NCI-H1105 (cell line): Measurements from ENCODE around the gene ABRACL.
"Not testable (repeated sequence)": the region's sequence is repeated elsewhere in the genome, so short reads cannot be mapped to it uniquely, and the experiment has no call there.

Experiments
- DNase-seq: peaks from one replicate; lab custom pipeline; 2025; lab: John Stamatoyannopoulos, UW

ABRACL gene, protein sequence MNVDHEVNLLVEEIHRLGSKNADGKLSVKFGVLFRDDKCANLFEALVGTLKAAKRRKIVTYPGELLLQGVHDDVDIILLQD

DNA sequence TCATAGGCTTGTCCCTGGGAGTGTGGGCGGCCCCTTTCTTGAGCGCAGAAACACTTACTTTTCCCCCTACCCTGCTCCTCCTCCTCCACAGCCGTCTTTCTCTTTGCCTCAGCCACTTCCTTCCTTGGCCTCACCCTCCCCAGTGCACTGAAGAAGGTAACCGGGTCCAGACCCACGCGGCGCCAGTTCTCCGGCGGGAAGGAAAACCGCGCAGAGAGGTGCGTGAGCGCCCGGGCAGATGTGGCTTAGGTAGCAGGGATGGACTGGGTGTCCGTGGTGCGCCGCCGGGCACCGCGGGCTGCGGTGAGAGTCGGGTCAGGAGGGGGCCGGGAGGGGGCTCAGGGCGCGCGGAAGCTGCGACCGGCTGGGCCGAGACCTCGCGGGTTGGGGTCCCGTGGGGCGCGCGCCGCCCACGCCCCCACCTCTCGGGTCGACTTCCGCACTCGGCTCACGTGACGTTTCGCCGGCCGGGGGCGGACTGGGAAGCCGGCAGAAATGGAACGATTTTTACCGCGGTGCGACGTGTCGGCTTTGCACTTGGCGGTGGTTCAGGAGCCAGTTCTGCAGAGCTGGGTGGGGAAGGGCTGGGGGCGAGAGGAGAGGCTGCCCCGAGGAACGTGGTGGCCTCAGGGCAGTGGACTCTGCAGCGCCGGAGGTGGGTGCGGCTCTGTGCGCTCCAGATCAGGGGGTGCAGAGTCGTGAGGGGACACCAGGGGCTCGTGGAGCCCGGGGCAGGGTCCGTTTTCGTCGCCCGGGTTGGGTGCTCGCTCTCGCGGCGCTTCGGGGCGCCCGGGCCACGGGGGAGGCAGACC is at the start of gene ABRACL:
TSS of gene ABRACL (plus strand) at position 88 of the 812 bp plus-strand sequence. CDS start 5,416 bp downstream, outside the sequence.
- peak; percentile 55 for DNase-seq

DNA sequence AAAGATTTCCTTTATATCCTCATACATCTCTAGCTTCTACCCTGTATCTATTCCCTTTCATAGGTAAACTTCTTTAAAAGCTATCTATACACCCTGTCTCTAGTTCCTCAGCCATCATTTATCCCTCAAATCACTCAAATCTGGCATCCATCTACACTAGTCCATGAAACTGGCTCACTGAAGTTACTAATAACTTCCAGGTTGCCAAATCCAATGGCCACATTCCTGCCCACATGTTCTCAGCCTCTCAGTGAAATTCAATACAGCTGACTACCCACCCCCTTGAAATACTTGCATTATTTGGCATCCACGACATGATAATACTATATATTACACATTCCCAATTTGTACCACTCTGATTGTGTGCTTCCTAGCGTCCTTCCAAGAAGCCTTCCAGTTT is 49.2 kb upstream of the ABRACL start:
- no peak for DNase-seq

DNA sequence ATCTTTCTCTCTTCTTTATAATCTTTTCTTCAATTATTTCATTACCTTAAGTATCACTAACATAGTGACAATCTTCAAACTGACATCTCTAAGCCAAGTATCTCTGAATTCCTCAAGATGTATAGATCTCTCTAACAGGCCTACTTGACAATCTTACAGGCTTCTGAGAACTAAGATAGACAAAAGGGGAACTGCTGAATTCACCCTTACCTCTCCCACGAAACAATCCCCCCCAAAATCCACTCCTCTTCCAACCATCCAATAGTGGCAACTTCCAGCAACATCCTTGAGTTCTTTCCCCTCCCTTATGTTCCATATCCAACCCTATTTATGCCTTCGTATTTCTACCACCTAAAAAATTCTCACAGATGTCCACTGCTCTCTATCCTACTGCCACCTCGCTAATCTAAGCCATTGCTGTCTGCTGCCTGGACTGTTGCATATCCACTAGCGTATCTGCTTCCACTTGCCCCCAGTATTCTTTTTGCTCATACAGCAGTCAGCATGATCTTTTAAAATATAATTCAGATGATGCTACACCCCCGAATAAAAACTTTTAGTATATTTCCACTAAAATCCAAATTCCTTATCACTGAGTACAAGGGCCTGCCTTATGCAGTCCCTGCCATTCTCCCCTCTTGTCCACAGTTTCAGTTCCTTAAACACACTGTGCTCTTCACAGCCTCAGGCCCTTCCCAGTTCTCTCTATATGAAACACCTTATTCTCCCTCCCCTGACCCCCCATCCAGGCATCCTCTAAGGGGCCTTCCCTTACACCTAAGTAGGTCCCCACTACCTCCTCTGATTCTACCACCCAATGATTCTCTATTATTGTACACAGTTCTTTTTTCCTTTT is 48.5 kb upstream of the ABRACL start:
- no peak for DNase-seq

DNA sequence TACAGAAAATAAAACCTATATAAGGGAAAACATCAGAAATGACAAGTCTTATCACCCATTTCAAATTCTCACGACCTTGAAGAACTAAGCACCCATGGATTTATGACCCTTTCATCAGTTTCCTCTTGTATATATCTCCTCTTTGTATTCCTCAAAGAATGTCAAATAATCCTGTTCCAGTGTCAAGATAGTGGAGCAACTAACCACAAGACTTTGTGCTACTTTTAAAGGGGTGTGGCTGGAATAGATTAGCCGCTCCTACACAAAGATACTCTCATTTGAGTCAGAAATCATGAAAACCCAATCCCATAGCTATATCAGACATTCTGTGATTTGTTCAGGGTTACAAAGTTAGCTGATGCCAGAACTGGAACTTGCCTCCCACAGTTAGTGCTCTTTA is 47.1 kb upstream of the ABRACL start:
- no peak for DNase-seq

DNA sequence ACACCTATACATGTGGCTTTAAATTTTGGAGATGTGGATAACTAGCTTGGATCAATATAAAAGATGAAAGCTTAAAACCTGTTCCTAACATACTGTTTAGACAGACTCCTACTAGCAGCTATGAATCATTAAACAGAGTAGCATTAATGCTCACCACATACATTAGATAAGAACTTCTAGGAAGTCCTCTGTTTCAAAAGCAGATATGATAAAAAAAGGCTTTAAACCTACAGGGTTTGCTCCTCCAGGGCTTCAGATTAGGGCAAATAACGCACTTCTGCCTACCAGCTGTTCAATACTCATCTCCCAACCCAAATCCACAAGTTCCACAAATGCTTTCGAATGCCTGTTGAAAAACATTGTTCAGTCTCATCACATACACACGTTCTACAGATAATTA is 42.0 kb upstream of the ABRACL start:
- DNase-seq, result no peak

DNA sequence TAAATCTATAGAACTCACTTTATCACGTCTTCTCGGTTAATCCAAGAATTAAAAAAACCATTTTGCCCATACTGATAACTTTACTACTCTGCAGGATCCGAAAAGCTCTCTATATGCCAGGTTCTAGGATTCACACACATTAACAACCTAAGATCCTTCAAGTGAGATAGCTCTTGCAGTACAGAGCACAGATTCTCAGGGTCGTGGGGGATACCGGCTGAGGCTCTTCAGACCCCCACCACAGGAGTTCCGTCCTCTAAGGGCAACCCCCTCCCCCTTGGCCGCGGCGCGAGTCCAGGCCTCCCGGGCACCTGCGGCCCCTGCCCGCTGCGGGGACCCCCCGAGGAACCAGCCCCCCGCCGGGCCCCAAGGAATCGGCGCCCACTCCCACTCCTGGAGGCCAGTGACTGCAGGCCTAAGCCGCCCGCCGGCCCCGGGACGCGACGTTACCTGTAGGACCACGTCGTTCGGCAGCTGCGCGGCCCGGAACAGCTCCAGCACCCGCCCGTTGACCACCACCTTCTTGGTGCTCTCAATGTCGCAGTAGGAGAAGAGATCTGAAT is 41.4 kb upstream of the ABRACL start:
- no peak for DNase-seq

DNA sequence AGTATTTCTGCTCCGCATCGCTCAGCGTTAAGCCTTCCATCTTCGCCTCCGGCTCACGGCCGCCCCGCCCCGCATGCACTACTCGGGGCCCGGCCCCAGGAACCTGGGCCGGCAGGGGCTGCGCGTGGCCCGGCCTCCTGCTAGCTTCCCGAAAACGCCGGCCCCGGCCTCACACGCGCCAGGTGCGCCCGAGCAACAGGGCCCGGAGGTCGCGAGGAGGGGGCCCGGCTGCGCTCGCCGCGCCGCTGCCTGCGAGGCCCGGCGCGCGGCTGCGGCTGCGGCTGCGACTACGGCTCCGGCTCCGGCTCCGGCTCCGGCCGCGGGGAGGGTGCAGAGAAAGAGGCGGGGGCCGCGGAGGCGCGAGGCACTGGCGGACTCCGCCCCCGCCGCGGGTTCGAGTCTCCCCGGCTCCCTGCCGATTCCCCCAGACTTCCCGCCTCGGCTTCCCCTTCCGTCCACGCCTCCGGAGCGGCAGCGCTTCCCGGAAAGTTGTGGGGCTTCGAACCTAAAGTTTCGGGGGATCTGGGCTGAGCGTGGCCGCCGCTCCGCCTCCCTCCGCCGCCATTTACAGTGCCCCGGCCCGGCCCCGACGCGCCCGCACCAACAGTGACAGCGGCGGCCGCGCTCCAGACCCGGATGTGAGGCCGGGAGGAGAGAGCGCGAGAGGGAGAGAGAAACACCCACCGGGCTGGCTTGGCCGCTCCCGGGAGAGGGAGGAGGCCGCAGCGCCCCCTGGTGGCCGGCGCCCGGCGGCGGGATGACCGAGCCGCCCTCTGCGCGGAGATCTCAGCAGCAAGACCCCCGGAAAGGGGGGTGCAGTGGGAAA is 40.7 kb upstream of the ABRACL start, which contains the start of gene REPS1:
TSS of gene REPS1 (minus strand) at position 611 of the 826 bp plus-strand sequence. CDS start at position 40, 571 bp downstream.
- DNase-seq, result peak; percentile 95

DNA sequence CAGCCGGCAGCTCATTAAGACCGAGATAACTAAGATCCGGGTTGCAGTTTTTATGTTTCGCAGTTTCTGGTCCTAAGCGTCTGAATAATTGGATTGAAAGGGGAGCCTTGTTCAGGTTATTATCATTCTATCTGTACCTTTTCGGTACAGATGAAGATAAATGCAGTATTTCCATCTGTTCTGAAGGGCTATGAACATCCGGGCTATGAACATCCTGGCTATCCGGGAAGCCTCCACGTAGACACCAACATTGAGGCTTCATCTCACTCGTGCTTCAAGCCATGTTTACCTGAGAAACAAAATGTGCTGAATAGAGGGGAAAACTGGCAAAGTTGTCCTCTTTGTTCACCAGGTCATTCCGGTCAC is 40.1 kb upstream of the ABRACL start:
- DNase-seq, result no peak

DNA sequence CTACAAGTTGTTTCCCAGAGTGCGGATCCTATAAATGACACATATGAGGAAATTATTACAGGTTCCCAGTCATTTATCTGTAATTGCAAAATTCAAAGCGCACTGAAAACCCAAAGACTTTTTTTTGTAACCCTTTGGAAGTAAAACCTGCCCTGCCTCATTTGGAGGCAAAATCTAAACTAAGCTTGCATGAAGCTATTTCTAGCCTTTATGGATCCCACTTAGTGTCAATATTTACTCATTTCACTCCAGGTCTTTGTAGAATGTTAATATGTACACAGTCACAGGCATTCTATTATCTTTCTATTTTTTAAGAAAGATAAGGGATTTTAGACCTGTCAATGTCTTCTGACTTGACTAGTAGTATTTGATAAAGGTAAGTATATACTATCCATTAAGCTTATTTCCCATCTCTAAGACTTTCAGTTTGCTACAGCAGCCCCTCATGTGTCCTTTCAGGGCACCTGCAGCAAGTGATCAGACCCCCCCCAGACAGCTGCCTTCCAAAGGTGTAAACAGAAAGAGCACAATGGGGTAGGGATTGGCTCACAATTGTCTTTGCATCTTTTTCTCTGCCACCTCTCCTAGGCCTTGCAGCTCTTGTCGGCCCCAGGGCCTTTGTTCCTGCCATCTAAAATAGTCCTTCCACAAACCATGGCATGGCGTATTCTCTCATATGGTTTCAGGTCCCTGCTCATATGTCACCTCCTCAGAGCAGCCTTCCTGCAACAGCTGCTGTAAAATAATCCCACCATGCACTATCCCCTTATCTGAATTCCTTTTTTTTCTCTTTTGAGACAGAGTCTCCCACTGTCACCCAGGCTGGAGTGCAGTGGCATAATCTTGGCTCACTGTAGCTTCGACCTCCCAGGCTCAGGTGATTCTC is 39.2 kb upstream of the ABRACL start:
- DNase-seq, result no peak

DNA sequence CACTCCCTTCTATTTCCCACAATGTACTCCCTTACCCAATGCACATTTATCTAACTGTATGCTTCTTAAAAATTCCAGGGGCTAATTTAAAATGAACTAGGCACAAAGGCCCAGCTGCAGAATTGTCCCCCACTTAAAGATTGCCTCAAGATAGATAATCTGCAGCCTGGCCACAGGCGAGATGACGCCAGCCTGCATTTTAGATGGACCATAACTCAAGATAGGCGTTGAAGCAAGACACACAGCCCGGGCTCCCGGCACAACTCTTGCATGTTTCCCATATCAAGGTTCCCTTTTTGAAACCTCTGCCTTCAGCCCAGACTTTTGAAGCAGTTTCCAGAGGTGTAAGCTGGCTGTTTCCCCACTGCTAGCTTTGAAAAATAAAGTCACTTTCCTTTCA is 37.3 kb upstream of the ABRACL start:
- no peak for DNase-seq

DNA sequence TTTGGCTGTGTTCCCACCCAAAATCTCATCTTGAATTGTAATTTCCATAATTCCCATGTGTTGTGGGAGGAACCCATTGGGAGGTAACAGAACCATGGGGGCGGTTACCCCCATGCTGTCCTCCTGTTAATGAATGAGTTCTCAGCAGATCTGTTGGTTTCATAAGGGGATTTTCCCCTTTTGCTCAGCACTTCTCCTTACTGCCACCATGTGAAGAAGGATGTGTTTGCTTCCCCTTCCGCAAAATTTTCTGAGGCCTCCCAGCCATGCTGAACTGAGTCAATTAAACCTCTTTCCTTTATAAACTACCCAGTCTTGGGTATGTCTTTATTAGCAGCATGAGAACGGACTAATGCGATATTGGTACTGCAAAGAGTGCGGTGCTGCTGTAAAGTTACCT is 35.6 kb upstream of the ABRACL start:
- not testable (repeated sequence) for DNase-seq

DNA sequence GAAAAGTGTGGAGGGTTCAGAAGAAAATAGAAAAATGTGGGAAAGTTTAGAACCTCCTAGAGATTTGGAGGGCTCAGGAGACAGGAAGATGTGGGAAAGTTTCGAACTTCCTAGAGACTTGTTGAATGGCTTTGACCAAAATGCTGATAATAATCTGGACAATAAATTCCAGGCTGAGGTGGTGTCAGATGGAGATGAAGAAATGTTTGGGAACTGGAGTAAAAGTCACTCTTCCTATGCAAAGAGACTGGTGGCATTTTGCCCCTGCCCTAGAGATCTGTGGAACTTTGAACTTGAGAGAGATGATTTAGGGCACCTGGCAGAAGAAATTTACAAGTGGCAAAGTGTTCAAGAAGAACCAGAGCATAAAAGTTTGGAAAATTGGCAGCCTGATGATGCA is 35.1 kb upstream of the ABRACL start:
- not testable (repeated sequence) for DNase-seq

DNA sequence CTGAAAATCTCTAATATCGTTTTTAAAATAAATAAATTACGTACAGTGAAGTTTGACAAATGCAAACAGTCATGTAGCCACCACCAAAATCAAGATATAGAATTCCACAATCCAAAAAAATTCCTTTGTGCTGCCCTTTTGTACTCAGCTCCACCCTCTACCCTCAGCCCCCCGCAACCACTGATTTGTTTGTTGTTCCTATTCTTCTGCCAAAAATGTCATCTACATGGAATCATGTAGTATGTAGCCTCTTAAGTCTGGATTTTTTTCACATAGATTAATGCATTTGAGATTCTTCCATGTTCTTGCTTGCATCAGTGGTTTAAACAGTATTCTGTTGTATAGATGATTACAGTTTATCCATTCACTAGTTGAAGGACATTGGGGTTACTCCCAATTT is 32.0 kb upstream of the ABRACL start:
- DNase-seq, result no peak

DNA sequence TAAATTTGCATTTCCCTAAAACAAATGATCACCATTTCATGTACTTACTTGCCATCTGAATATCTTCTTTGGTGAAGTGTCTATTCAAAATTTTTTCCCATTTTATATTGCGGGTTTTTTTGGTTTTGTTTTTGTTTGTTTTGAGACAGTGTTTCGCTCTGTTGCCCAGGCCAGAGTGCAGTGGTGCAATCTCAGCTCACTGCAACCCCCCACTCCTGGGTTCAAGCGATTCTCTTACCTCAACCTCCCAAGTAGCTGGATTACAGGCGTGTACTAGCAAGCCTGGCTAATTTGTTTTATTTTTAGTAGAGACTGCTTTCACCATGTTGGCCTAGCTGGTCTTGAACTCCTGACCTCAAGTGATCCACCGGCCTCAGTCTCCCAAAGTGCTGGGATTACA is 31.4 kb upstream of the ABRACL start:
- no peak for DNase-seq

DNA sequence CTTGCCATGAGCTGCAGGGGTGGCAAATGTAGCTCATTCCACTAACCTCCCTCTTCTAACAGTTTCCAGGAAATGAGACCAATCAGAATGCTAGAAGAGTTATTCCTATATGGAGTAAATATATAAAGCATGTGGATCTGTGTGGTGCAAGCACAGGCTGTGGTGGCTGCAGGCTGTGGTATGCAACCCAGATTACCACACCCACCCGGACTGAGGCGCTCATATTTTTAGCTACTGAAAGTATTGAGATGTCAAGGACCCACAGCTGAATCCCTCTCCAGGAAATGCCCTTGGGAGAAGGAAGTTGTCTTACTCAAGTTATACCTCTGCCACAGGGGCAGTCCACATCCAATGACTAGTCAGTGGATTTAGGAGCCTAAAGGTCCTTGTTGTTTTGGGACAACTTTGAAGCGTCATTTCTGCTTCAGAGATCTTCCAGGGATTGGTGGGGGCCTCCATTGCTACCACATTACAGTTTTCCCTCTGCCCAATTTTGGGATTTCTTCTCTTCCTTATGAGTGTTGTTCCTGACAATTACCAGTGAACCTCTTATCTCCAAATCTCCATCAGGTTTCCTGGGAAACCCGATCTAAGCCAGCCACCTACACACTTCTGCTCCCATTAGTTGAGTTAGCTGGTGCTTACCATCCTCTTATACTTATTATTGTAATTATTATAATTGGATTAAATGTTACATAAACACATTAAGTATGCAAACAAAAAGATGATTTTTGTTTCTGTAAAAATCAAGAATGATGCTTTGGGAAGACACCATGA is 28.4 kb upstream of the ABRACL start:
- DNase-seq, result peak; percentile 69

DNA sequence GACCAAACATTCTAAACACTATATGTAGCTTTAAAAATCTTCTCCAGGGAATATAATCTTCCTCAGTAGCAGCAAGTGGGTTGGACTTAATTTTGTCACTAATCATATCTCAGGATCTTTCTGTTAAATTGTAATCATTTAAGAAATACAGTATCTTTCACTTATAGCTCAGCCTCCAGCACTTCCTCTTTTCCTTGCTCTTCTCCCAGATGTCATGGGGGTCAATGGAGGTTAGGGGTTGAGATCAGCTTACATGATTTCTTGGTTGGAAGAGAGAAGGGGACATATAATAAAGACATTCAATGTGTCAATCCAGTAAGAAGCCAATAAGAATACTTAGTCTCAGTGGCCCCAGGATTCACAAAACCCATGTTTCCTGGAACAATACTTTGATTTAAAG is 24.8 kb upstream of the ABRACL start:
- no peak for DNase-seq

DNA sequence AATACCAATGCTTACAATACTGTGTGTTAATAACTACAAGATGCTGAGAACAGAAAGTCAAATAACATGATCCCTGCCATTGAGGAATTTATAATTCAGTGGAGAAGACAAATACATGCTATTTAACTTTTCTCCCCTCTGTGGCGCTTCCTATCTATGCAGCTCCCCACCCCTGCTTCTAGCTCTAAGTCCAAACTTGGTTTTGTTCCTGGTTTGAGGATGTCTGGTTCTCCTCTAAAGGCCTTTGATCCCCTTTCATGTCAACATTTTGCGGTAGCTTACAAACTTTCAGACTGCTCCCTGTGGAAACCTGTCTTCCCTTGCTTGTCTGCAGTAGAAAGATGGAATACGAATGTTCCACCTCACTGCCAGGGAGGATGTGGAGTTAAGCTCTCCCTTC is 22.1 kb upstream of the ABRACL start:
- no peak for DNase-seq

DNA sequence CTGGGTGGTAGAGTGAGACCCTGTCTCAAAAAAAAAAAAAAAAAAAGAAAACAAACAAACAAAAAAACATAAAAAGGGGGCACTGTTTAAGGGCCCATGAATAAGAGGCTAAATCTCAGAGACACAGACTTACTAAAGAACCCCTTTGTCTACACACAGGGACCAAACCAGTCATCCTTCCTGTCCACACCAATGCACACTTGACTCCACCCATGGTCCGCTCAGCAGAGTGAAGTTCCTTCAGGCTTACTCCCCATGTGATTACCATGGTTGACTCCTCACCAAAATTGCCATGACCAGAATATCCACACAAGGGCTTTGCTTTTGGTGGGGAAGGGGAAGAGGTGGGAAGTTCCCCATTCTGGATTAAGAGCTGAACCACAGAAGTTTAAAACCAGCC is 21.1 kb upstream of the ABRACL start:
- no peak for DNase-seq

DNA sequence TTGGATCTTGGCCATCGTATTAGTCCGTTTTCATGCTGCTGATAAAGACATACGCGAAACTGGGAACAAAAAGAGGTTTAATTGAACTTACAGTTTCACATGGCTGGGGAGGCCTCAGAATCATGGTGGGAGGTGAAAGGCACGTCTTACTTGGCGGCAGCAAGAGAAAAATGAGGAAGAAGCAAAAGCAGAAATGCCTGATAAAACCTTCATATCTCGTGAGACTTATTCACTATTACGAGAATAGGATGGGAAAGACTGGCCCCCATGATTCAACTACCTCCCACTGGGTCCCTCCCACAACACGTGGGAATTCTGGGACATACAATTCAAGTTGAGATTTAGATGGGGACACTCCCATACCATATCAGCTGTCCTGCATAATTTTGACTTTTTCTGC is 20.4 kb upstream of the ABRACL start:
- no peak for DNase-seq

DNA sequence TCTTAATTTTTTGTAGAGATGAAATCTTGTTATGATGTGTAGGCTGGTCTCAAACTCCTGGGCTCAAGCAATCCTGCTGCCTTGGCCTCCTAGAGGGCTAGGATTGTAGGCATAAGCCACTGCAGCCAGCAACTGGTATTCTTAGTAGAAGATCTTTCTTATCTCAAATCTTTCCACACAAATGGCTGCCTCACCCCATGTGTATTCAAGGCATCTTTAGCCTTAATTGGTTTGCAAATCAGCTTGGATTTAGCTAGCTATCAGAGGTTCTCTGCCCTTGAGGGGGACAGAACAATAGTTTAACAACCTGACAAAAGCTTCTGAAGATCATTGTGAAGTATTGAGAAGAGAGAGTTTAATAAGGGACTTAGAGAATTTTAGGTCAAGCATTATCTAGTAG is 17.9 kb upstream of the ABRACL start:
- DNase-seq, result no peak
